H1 (cell line): ENCODE results near the gene CELF4.

ENCODE experiments used
- EP300 ChIP-seq, 2 experiments: IDR thresholded peaks; 1 replicate in 1 of 2; 2 replicates in 1 of 2; pipeline ENCODE4 v1.6.1; 2011 to 2012; ENCODE audit warnings: low read depth in 2 of 2, low read length in 2 of 2, mild to moderate bottlenecking in 2 of 2, borderline replicate concordance in 1 of 2, inconsistent platforms in 1 of 2, moderate library complexity in 1 of 2
- EZH2 ChIP-seq: fragments of 200-600 bp; sonication (generic); IDR thresholded peaks from 2 replicates; pipeline ENCODE4 v1.7.1; 2012; ENCODE audit warnings: low read depth, mild to moderate bottlenecking, moderate library complexity, low read length, inconsistent platforms; ENCODE audit not compliant: severe bottlenecking
- RAD21 ChIP-seq, 2 experiments: IDR thresholded peaks in 1 of 2; conservative IDR thresholded peaks in 1 of 2; 2 replicates each; pipeline ENCODE4 v1.6.1; 2011; ENCODE audit warnings: low read depth in 2 of 2, low read length in 2 of 2, improper control_type of control experiment in 1 of 2, inconsistent platforms in 1 of 2, mild to moderate bottlenecking in 1 of 2, moderate library complexity in 1 of 2
- TAF1 ChIP-seq: IDR thresholded peaks from 2 replicates; pipeline ENCODE4 v1.6.1; 2011; ENCODE audit warnings: mild to moderate bottlenecking, low read depth, low read length
- TF ChIP-seq, protein P1 (sequence below), 3 experiments: IDR thresholded peaks; 1 replicate in 2 of 3; 2 replicates in 1 of 3; pipeline versions ENCODE4 v1.5.1 to v1.6.1; 2011; ENCODE audit warnings: low read length in 3 of 3, mild to moderate bottlenecking in 3 of 3, inconsistent platforms in 2 of 3, low read depth in 1 of 3, moderate library complexity in 1 of 3; ENCODE audit not compliant: insufficient read depth in 1 of 3; ENCODE audit errors: control extremely low read depth in 1 of 3

- TF ChIP-seq, protein P1, sequence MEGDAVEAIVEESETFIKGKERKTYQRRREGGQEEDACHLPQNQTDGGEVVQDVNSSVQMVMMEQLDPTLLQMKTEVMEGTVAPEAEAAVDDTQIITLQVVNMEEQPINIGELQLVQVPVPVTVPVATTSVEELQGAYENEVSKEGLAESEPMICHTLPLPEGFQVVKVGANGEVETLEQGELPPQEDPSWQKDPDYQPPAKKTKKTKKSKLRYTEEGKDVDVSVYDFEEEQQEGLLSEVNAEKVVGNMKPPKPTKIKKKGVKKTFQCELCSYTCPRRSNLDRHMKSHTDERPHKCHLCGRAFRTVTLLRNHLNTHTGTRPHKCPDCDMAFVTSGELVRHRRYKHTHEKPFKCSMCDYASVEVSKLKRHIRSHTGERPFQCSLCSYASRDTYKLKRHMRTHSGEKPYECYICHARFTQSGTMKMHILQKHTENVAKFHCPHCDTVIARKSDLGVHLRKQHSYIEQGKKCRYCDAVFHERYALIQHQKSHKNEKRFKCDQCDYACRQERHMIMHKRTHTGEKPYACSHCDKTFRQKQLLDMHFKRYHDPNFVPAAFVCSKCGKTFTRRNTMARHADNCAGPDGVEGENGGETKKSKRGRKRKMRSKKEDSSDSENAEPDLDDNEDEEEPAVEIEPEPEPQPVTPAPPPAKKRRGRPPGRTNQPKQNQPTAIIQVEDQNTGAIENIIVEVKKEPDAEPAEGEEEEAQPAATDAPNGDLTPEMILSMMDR (IDR thresholded peaks at IDR 0.05; ENCODE audit: control extremely low read depth in 1 of 3, insufficient read depth in 1 of 3, low read depth in 1 of 3, low read length in 3 of 3) = no peak
- TF ChIP-seq EZH2 (no peak), TAF1 (no peak), RAD21 (IDR thresholded peaks at IDR 0.05 in 1 of 2, conservative IDR thresholded peaks at IDR 0.05 in 1 of 2; ENCODE audit: low read depth in 2 of 2, low read length in 2 of 2) (no peak), EP300 (IDR thresholded peaks at IDR 0.05; ENCODE audit: borderline replicate concordance in 1 of 2, low read depth in 2 of 2, low read length in 2 of 2) (no peak)
These were observed 53.2 kb downstream of the CELF4 start for GRCh38 chr18:37512400-37512799.
